Measurements from ENCODE around the gene KCNV2. TPM values are rescaled to one million over a fixed set of nuclear protein-coding genes. Genes with fewer than 3 reads are reported as not detected.

KCNV2 gene
- total RNA-seq, 2 donors from 2014 or later = not detected

Other genes with a start within 250 kb of the KCNV2 start
- 10 to 100 TPM in 1 of 2 donors, 1 to 10 TPM in 1; 5.9 to 20.3 TPM for gene VLDLR, start 95.7 kb upstream of the KCNV2 start, total RNA-seq
- gene PUM3, start 126.6 kb downstream of the KCNV2 start, total RNA-seq = 100 to 1,000 TPM in 1 of 2 donors, 10 to 100 TPM in 1; 82.9 to 167 TPM

Measured in natural killer cell treated with Interleukin-12 subunit alpha and Interleukin-12 subunit beta and Interleukin-15 and Interleukin-18, amount 100 ng/mL, for 72 hours (primary cell).